Gastroesophageal sphincter (tissue), 3 donors: ENCODE measurements around the gene KCNH3.

ENCODE experiments used
- CTCF ChIP-seq, 4 experiments: fragments of 200-600 bp in 2 of 4; fragments of 450-650 bp in 2 of 4; sonication (generic) in 1 of 4; IDR thresholded peaks; one replicate each; pipeline ENCODE4 v1.5.1; 2017 to 2019; ENCODE audit warnings: antibody characterized with exemption in 4 of 4, mild to moderate bottlenecking in 2 of 4, moderate library complexity in 2 of 4
- EP300 ChIP-seq: sonication (generic); formaldehyde crosslinking; IDR thresholded peaks from one replicate; pipeline ENCODE4 v1.6.1; 2017; ENCODE audit warnings: antibody characterized with exemption, mild to moderate bottlenecking
- POLR2A ChIP-seq, 2 donors: fragments of 450-650 bp; IDR thresholded peaks; one replicate each; pipeline ENCODE4 v1.6.1; 2017; ENCODE audit warnings: antibody characterized with exemption in 2 of 2, mild to moderate bottlenecking in 2 of 2, moderate library complexity in 1 of 2
- POLR2AphosphoS5 ChIP-seq: sonication (generic); formaldehyde crosslinking; IDR thresholded peaks from one replicate; pipeline ENCODE4 v1.6.1; 2017; ENCODE audit warnings: antibody characterized with exemption

GRCh38 chr12:49583366-49584094, 44.7 kb downstream of the KCNH3 start:
- TF ChIP-seq EP300 (no peak), CTCF (IDR thresholded peaks at IDR 0.05) (no peak), POLR2A (IDR thresholded peaks at IDR 0.05) (no peak), POLR2AphosphoS5 (no peak)
